Stimulated activated CD4-positive, alpha-beta T cell treated with anti-CD3 and anti-CD28 coated beads, Interleukin-2, amount 100 ng/mL, for 4 hours (primary cell): Measurements from ENCODE around the gene SMYD1.
"Not testable (repeated sequence)": the region's sequence is repeated elsewhere in the genome, so short reads cannot be mapped to it uniquely, and the experiment has no call there.

ENCODE experiments used
- DNase-seq: peaks from one replicate; pipeline ENCODE4 v3.0.0-alpha.2; 2020; ENCODE audit warnings: low read depth

The SMYD1 gene

DNA sequence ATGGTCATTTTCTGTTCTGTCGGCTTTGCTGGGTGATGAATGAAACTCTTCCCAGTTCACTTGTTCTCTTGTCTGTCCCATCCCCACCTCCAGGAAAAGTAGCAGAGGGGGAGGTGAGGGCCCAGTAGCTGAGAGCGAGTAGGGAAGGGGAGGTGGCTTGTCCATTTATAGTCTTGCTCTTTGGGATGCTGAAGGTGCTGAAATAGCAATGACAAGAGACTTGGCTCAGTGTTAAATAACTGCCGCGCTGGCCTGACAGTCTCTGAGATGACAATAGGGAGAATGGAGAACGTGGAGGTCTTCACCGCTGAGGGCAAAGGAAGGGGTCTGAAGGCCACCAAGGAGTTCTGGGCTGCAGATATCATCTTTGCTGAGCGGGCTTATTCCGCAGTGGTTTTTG lies at the start of gene SMYD1:
TSS of gene SMYD1 (plus strand) at position 228 of the 400 bp plus-strand sequence. CDS start at position 268, 40 bp downstream.
- DNase-seq, result no peak

DNA sequence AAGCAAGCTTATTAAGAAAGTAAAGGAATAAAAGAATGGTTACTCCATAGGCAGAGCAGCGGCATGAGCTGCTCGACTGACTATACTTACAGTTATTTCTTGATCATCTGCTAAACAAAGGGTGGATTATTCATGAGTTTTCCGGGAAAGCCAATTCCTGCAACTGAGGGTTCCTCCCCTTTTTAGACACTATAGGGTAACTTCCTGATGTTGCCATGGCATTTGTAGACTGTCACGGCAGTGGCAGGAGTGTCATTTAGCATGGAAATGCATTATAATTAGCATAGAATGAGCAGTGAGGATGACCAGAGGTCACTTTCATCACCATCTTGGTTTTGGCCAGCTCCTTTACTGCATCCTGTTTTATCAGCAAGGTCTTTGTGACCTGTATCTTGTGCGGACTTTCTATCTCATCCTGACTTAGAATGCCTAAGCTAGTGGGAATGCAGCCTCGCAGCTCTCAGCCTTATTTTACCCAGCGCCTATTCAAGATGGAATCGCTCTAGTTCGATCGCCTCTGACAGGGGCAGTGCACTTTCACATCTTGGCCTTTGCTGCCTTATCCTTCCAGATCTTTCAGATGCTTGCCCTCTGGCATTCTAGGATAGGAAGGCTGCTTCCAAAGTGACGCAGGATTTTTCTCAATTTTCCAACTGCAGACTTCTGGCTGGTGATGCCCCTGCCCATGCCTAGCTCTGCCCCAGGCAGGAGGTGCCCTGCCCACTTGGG lies 49.4 kb upstream of the SMYD1 start:
- DNase-seq, result not testable (repeated sequence)

DNA sequence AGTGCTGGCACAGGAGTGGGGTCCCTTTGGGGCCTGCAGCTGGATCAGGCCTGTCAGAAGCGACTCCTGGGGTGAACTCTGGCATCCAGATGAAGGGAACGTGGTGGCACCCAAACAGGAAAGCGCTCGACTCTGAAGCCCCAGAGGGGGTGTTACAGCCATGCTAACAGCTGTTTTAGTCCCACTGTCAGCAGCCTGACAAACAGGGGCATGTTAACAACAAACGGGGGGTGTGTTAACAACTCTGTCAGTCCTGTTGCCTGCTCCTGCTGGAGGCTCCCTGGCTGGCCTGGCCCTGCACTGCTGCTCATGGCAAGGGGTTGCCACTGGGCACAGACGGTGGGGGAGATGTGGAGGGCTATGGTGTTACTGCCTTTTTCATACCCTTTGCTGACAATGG lies 48.7 kb upstream of the SMYD1 start:
- no peak for DNase-seq

DNA sequence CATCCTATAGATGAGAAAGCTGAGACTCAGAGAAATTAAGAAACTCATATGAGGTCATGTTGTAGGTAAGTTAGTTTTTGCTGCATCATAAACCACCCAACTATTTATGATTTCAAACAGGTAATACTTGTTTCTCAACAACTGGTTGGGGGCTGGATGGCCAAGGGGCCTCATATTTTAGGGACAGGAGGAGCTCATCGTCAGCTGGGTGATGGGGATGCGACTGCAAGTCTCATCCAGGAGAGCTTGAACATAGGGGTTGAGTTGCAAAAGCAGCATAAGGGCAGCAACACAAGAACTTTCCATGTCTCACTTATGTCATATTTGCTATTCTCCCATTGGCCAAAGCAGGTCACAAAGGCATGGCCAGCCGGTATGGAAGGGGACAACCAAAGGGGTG lies 47.6 kb upstream of the SMYD1 start:
- DNase-seq, result no peak

DNA sequence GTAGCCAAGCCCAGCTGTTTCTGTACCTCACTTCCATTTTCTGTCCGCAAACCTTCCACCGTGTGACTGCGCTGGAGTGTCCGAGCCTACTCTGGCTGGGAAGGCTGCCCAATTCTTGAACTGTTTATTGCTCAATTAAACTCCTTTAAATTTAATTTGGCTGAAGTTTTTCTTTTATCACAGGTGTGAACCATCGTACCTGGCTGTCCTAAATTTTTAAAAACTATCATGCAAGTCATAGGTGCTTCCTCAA lies 45.0 kb upstream of the SMYD1 start:
- DNase-seq, result no peak

DNA sequence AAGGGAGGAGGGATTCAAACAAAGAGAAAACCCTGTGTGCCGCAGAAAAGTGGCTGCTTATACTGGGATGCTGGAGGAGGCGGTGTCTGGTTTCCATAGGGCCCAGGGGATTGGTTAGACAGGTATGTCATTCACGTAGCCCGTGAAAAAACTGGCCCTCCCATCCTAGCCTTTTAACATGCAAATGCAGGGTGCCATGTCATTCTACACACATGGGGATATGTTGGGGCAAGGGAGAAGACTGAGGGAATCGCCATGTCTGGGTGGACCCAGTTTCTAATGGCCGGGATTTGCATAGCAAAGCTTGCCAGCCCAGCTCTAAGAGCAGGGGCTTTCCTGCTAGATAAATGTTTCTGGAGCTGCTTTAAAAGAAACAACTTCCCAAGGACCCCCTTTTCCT lies 43.1 kb upstream of the SMYD1 start:
- no peak for DNase-seq

DNA sequence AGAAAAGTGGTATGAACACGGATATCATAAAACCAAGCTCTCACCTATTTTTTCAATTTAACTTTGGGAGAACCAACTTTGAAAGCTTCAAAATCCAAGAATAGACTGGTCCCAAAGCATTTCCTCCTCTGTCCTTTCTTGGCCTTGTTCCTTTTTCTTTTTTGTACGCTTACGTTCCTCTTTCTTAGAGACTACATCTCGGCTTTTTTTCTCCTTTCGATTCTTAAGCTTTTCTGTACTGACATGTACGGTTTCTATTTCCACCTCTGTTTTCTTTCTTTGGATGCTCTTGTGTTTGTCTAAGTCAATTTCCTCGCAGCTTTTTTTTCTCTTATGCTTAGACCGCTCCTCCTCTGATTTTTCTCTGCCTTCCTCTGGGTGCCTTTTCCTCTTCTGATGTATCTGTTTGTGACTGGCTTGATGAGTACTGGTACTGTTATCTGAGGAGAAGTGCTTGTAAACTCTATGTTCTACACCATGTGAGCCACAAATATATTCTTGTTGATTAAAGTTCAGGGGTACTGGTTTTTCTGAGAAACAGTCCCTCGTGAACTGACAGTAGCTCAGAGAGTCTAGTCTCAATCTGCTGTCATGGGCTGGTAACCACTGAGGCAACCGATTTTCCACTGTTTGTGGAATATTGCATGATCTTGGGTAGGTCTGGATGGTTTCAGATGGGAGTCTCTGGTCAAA lies 39.8 kb upstream of the SMYD1 start:
- no peak for DNase-seq

DNA sequence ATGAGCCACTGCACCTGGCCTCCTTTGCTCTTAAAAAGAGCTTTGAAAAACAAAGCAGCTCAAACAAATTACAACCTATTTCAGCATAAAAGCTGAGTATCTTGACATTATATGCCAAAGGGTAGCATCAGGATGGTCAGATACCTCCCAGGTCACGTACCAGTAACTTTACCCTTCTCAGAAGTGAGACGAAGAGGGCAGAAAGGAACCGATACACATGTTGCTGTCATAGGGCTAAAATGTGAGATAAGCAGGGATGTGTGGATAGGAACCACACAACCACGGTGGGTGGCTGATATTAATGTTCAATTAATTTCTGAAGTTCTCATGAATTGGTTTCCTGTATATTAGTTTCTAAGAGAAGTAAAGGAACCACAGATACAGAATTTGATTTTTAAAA lies 38.7 kb upstream of the SMYD1 start:
- no peak for DNase-seq

DNA sequence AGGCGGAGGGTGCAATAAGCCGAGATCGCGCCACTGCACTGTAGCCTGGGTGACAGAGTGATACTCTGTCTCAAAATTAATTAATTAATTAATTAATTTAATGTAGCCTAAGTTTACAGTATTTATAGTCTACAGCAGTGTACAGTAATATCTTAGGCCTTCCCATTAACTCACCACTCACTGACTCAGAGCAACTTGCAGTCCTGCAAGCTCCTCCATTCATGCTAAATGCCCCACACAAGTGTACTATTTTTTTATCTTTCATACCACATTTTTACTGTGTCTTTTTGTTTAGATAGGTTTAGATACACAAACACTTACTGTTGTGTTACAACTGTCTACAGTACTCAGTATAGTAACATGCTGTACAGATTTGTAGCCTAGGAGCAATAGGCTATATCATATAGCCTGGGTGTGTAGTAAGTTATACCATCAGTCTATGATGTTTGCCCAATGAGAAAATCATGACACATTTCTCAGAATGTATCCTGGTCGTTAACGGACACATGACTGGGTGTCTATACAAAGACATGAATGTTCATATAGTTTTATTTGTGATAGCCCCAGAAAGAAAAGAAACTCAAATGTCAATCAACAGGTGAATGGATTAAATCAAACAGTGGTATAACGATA lies 35.4 kb upstream of the SMYD1 start:
- DNase-seq, result no peak

DNA sequence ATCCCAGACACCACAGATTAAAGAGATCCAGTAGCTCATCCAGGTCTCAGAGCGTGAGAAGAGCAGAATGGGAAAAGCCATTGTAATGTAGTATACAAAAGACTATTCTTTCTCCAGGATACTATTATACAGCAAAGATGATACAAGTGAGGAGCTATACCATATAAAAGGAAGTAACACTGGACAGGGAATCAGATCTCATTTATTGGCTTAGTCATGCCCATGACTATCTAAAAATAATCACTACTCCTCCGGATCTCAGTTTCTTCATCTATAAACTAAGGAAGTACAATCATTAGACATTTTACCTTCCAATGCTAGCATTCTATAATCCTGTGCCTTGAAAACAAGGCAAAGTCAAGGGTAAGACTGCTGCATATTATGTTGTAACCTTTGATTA lies 31.4 kb upstream of the SMYD1 start:
- DNase-seq, result no peak

DNA sequence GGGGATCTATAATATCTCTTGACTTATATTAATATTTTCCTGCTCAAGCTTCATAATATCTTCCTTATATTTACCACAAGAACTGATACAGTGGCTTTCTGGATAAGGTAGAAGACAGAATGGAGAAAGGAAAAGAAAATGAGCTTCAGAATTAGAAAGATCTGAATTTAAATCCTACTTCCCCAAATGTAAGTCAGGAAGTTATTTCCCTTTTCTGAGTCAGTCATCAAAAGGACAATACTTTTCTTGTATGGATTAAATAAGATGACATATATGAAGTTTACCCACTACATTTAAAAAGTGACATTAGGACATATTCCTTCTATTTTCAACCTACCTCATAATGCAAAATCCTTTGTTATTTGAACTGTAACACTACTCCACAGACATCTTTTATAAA lies 31.0 kb upstream of the SMYD1 start:
- DNase-seq, result no peak

DNA sequence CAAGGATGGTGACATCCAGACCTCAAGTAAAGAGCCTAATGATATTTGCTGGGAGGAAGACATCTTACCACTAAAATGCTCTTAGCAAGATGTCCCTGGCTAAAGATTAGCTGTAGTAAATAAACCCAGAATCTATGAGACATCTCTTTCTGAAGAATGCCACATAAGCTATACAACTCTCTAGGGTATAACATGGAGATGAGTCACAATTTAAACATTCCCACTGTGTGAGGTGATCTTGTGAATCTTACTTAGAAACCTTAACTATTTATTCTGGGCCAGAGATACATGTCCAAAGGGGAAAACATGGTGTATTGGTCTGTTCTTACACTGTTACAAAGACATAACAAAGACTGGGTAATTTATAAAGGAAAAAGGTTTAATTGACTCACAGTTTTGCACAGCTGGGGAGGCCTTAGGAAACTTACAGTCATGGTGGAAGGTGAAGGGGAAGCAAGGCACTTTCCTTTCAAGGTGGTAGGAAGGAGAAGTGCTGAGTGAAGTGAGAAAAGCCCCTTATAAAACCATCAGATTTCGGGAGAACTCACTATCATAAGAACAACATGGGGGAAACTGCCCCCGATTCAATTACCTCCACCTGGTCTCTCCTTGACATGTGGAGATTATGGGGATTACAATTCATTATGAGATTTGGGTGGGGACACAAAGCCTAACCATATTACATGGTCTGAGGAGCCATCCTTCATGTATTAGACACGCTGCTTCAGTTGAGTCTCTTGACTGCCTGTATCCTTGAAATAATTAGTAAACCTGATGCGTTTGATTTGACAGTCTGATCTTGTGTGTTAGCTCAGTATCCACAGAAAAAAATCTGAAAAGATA lies 29.1 kb upstream of the SMYD1 start:
- DNase-seq, result no peak

DNA sequence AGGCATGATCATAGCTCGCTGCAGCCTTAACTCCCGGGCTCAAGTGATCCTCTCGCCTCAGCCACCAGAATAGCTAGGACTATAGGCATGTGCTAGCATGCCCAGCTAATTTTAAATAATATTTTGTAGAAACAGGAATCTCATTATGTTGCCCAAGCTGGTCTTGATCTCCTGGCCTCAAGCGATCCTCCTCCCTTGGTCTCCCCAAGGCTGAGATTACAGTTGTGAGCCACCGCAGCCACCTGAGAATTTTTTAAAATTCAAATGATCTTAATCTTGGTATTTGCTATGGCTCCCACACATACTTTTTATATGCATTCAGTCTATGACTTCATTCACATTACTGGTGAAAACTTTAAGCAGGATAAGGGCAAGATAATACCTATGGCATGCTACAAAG lies 25.1 kb upstream of the SMYD1 start:
- no peak for DNase-seq

DNA sequence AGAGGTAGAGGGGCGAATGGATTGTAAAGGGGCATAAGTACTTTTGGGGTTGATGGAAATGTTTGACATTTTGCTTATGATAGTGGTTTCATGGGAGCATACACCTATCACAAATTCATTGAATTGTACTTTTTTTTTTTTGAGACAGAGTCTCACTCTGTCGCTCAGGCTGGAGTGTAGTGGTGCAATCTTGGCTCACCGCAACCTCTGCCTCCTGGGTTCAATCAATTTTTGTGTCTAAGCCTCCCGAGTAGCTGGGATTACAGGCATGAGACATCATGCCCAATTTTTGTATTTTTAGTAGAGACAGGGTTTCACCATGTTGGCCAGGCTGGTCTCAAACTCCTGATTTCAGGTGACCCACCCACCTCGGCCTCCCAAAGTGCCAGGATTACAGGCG lies 22.1 kb upstream of the SMYD1 start:
- not testable (repeated sequence) for DNase-seq

DNA sequence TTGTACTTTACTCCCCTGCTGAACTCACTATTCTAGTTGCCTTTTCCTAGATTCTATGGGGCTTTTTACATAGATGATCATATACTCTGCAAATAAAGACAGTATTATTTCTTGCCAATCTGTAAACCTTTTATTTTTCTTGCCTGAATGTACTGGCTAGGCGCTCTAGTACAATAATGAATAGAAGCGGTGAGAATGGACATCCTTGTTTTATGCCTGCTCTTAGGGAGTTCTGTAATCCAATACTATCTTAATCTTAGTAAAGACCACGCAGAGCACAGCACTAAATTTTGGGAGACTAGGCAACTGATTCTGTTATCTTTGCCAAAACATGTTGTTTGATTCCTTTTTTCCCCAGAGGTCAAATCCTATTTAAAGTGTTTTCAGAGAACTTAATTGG lies 19.1 kb upstream of the SMYD1 start:
- no peak for DNase-seq

DNA sequence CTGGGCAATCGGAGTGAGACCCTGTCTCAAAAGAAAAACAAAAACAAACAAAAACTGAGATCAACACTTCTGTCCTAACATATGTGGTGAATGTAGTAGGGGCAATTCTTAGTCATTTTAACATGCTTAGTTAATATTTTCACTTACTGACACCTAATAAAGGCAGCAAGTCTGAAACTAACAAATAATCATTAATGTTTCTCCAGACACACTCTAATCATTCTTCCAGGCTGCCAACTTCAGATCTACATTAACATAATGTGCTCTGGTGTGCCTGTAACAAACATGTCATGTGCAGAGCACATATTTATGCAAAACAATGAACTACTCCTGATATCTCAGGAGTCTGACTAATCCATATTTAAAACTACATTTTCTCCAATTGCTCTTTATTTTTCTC lies 18.0 kb upstream of the SMYD1 start:
- no peak for DNase-seq

DNA sequence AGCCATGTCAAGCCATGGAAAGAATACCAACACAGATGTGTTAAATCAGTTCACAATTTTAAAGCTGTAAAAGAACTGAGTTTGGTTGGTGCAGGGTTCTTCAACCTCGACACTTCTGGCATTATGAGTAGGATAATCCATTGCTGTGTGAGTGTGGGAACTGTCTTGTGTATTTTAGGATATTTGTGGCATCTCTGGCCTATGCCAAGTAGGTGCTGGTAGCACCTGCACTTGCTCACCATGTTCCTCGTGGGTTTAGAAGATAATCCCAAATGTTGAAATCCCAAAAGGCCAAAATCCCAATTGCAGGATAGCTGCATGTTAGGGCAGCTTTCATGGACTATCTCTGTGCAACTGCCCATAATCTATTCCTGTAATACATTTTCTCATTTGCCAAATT lies 15.8 kb upstream of the SMYD1 start:
- DNase-seq, result no peak

DNA sequence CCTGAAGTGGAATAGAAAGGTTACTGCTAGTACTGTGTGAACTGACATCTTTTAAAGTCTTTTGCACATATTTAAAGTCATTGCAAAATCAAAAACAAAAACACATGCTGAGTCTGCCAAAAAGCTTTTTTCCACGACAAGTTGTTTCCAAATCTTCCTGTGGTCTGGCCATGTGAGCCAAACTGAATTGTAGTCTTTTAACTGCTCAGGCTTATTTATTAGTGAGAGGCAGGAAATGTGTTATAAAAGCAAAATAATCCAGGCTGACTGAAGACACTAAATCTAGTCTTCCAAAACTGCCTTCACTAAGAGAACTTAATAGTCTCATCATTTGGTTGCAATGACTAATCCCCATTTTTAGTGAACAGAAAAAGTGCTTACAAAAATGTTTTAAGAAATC lies 14.3 kb upstream of the SMYD1 start:
- no peak for DNase-seq

DNA sequence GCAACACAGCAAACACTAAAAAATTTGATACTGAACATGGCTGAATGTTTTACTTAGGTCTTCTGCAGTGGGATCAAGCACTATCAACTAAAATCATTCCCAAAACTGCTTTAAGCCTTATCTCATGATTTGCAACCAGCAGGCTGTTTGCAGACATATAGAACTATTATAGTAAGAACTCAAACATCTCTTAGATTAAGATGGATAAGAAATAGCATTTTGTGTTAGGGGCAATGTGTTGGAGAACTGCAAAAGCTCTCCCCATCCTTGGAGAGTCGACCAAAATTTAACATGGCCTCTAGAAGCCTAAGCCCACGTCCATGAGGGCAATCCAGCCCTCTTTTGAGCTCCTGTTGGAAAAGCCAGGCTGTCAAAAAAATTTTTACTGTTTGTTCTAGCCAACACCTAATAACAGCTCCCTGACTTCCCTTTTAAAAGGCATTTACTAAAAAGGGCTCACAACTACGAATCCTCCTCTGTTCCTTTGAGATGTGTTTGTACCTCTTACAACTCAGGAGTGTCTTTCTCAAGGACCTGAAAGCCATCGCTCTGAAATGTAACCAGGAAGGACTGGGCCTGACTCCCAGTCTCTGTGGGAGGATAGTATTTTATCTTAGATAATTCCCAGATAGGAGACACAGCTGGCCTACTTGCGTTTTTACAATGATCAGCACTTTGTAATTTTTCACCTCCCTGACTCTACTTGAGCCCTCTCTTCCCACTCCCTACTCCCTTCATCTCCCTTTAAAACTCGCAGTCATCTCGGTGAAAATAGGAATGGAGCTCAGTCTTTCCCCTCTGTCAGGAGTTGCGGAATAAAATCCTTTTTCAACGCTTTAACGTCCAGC lies 13.5 kb upstream of the SMYD1 start:
- DNase-seq, result no peak

DNA sequence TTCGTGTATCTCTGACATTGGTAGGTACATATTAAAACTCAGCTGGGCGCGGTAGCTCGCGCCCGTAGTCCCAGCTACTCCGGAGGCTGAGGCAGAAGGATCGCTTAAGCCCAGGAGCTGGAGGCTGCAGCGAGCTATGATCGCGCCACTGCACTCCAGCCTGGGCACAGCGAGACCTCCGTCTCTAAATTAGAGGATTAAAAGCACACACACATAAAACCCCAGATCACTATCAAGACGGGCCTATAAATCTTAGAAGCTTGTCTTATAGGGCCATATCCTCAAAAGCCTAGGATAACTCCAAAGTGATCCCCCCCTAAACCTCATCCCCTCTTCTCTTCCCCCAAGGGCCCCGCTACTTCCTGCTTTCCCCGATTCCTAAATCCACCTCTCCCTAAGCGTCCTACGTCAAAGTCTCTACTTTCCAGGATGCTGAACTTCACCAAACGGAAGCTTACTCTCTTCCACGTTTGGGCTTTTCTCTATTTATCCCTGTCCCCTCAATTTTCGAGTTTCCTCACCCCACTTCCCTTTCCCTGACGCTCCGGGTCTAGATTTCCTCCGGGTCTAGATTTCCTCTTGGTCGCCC lies 12.7 kb upstream of the SMYD1 start:
- no peak for DNase-seq

DNA sequence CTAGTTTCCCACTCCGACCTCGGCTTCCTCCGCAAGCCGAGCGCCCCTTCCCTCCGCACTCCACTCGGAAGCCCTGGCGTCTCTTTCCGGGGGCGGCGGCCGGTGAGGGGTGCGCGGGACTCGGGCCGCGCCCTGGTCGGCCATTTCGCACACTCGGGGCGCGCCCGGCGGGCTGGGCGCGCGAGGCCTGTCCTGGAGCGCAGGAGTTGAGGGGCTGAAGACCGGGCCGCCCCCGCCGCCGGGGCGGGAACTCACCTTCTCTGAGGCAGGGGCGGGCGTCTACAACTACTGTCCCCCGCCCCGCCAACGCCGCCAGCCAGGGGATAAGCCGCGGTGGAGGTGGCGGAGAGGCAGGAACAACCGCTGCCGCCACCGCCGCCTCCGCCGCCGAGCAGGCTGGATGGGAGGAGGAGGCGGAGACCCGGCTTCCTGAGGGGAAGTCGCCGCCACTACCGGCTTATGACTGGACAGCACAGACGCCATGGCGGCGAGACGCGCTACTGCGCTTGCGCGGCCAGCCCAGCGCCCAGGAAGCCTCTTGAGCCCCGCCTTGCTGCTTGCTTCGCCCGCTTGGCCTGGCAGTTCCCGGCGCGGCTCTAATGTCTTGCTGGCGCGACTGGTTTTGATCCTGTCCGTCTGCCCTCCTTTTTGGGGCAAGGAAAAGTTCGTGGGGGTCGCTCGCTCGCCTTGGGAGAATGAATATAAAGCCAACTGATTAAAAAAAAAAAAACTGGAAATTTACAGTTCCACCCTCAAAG lies 12.1 kb upstream of the SMYD1 start, which contains the start of gene KRCC1:
TSS of gene KRCC1 (minus strand) at position 413 of the 758 bp plus-strand sequence. CDS start 27,220 bp downstream, outside the sequence.
- peak; percentile 92 for DNase-seq
